Measurements from ENCODE around the gene BRIP1.

GRCh38 chr17:61897548-61898180 is 34.3 kb upstream of the BRIP1 start:
- TF ChIP-seq CTCF (IDR thresholded peaks at IDR 0.05) = no peak
- no peak for TF ChIP-seq ZNF302 (CRISPR knock-in tag; IDR thresholded peaks at IDR 0.05)
